D721Med (cell line): Measurements from ENCODE around the gene DVL1.

Experiments used
- DNase-seq: peaks from one replicate; pipeline ENCODE4 v3.0.0; 2011; ENCODE audit warnings: low spot score; ENCODE audit not compliant: insufficient read length
- FAIRE-seq: peaks from 2 replicates; lab custom pipeline; 2011; peaks lifted over from hg19 to GRCh38; lab: Jason Lieb, UNC
- TF ChIP-seq, protein P1 (sequence below): IDR thresholded peaks from 2 replicates; pipeline ENCODE4 v1.5.1; 2012; ENCODE audit warnings: mild to moderate bottlenecking, control low read depth; ENCODE audit not compliant: insufficient read depth; ENCODE audit errors: missing control alignments

Gene DVL1

DNA sequence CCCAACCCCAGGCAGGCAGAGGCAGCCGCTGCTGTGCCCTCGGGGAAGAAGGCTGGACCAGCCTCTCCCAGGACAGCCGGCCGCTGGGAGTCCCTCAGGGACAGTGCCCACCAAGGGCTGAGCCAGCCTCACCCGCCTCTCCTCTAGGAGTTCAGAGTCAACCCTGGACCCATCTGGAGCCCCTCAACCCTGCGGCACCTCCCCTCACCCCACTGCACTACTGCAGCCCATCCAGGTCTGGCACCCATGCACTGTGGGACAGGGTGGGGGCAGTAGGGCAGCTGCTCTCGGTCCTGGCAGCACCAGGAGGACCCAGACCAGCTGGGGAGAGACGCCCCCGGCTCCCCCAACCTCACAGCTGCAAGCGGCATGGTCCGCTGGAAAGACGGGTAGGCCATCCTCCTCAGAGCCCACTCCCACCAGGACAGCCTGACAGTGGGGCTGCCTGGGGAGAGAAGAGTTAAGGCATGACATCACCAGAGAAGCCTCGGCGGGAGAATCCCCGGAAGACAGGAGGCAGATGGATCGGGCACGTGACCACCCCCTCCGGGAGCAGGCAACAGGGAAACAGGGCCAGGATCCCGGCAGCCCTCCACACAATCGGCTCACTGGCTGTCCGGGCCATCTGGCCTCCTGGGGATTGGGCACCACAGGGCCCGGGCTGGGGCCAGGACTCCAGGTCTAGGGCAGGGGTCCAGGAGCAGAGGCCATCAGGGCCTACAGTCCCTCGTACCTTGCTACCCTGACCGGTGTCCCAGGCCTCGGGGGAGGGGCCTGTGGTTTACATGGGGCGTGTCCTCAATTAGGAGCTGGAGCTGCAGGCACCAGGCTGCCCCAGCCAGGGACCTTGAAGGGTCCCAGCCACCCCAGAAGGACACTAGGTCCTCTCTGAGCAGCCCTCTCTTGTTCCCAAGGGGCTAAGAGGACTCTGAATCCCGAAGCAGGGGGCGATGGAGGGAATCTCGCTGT, 44.6 kb downstream of the DVL1 start:
- FAIRE-seq: no peak
- TF ChIP-seq, protein P1, sequence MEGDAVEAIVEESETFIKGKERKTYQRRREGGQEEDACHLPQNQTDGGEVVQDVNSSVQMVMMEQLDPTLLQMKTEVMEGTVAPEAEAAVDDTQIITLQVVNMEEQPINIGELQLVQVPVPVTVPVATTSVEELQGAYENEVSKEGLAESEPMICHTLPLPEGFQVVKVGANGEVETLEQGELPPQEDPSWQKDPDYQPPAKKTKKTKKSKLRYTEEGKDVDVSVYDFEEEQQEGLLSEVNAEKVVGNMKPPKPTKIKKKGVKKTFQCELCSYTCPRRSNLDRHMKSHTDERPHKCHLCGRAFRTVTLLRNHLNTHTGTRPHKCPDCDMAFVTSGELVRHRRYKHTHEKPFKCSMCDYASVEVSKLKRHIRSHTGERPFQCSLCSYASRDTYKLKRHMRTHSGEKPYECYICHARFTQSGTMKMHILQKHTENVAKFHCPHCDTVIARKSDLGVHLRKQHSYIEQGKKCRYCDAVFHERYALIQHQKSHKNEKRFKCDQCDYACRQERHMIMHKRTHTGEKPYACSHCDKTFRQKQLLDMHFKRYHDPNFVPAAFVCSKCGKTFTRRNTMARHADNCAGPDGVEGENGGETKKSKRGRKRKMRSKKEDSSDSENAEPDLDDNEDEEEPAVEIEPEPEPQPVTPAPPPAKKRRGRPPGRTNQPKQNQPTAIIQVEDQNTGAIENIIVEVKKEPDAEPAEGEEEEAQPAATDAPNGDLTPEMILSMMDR: no peak
- no peak for DNase-seq

GRCh38 chr1:1303736-1304135, 45.5 kb downstream of the DVL1 start:
- FAIRE-seq: no peak
- TF ChIP-seq, protein P1: no peak
- DNase-seq: no peak

DNA sequence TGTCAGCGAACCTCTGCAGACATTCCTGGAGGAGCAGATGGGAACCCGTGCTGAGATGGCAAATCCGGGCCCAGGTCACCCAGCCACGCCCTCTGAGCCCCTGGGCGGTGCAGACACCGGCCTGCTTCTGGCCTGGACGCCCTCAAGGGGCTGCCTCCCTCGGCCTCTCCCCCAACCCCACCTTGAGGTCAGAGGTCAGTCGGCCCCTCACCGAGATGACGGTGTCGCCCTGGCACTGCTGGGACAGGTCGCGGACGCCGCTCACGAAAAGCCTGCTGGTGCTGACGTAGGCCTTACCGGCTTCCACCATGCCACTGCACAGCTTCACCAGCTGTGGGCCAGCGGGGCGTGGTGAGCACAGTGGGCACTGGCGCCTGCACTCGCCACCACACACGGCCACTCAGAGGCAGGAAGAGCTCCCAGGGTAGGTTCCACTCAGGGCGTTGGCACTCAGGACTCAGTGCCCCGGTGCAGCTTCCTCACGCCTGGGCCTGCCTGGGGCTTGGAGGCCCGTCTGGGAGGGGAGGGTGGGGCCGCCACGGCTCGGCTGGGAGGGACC, 46.2 kb downstream of the DVL1 start:
- TF ChIP-seq, protein P1: no peak
- DNase-seq (no peak), FAIRE-seq (no peak)

GRCh38 chr1:1302006-1302430, 47.2 kb downstream of the DVL1 start:
- DNase-seq: no peak
- FAIRE-seq: no peak
- TF ChIP-seq, protein P1: peak; percentile 38

DNA sequence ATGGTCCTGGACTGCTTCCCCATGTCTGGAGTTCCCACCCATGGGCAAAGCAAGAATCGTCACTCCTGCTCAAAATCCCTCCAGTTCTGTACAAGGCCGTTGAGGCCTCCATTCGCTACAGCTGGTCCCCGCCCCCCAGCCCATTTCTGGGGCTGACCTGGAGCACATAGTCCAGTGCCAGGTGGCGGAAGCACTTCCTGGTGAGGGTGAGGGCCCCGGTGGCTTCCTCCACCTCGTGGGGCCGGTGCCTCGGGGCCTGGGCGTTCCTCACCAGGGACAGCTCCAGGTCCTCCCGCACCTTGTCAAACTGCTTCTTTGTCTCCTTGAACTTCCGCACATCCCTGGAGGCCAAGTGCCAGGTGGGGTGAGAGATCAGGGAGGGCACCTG, 48.9 kb downstream of the DVL1 start:
- no peak for DNase-seq
- no peak for FAIRE-seq
- TF ChIP-seq, protein P1: no peak

- TF ChIP-seq, protein P1: peak; percentile 17
- FAIRE-seq (no peak), DNase-seq (no peak)
Observed at GRCh38 chr1:1299686-1300351, 49.4 kb downstream of the DVL1 start.
